Ishikawa (cell line): ENCODE measurements around the gene MRGPRG.

Experiments used
- CEBPB ChIP-seq: IDR thresholded peaks from 2 replicates; pipeline ENCODE4 v1.6.1; 2012
- CREB1 ChIP-seq: IDR thresholded peaks from 2 replicates; pipeline ENCODE4 v1.6.1; 2012; ENCODE audit warnings: low read depth
- EGR1 ChIP-seq: IDR thresholded peaks from 2 replicates; pipeline ENCODE4 v1.6.1; 2012
- EP300 ChIP-seq: IDR thresholded peaks from 2 replicates; pipeline ENCODE4 v1.6.1; 2012; ENCODE audit warnings: borderline replicate concordance
- FOXM1 ChIP-seq: IDR thresholded peaks from 2 replicates; pipeline ENCODE4 v1.6.1; 2012; ENCODE audit warnings: low read depth, borderline replicate concordance
- NFIC ChIP-seq: IDR thresholded peaks from 2 replicates; pipeline ENCODE4 v1.6.1; 2012
- RAD21 ChIP-seq: IDR thresholded peaks from 2 replicates; pipeline ENCODE4 v1.6.1; 2012; ENCODE audit warnings: low read depth
- TAF1 ChIP-seq: IDR thresholded peaks from 2 replicates; pipeline ENCODE4 v1.6.1; 2012; ENCODE audit warnings: low read depth, mild to moderate bottlenecking
- TCF12 ChIP-seq: IDR thresholded peaks from 2 replicates; pipeline ENCODE4 v1.6.1; 2012; ENCODE audit warnings: low read depth
- TEAD4 ChIP-seq: IDR thresholded peaks from 2 replicates; pipeline ENCODE4 v1.6.1; 2012
- YY1 ChIP-seq: IDR thresholded peaks from 2 replicates; pipeline ENCODE4 v1.6.1; 2012; ENCODE audit warnings: low read depth
- ZBTB7A ChIP-seq: IDR thresholded peaks from 2 replicates; pipeline ENCODE4 v1.6.1; 2012; ENCODE audit warnings: low read depth
- TF ChIP-seq, protein P1 (sequence below): IDR thresholded peaks from 2 replicates; pipeline ENCODE4 v1.6.1; 2012; ENCODE audit warnings: low read depth, mild to moderate bottlenecking
- TF ChIP-seq, protein P2 (sequence below): IDR thresholded peaks from 2 replicates; pipeline ENCODE4 v1.6.1; 2012
- TF ChIP-seq, protein P3 (sequence below): IDR thresholded peaks from 2 replicates; pipeline ENCODE4 v1.6.1; 2012

Gene MRGPRG

DNA sequence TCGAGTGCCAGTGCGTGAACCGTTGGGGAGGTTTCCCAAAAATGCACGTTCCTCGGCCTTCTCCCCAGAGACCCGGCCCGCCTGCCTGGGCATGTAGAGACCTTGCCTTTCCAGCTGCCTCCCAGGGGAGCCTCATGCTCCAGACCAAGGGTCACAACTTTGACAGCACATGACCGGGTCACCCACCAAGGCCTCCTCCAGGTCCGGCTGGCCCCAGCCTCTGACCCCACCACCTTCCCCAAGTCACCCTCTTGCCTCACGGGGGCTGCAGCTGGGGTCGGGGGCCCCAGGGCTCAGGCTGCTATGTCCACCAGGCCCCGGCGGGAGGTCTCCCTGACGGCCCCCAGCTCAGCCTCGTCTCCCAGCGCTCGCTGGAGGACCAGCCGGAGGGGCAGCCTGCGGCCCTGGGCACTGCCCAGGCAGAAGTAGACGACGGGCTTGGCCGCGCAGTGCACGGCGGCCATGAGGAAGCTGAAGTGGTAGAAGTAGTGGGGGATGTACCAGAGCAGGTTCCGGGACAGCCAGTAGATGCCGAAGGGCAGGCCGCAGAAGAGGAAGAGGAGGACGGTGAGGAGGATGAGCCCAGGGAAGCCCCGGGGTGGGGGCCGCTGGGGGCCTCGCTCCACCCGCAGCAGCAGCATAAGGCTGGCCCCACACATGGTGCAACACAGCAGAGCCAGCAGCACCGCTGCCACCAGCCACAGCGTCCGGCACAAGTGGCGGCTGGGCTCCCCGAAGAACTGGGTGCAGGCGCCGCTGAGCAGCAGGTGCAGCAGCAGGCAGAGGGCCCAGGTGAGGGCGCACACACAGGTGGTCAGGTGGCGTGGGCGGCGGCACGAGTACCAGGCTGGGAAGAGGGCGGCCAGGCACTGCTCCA is 9.2 kb upstream of the MRGPRG start:
- TF ChIP-seq FOXM1, result no peak
- TF ChIP-seq, protein P1, sequence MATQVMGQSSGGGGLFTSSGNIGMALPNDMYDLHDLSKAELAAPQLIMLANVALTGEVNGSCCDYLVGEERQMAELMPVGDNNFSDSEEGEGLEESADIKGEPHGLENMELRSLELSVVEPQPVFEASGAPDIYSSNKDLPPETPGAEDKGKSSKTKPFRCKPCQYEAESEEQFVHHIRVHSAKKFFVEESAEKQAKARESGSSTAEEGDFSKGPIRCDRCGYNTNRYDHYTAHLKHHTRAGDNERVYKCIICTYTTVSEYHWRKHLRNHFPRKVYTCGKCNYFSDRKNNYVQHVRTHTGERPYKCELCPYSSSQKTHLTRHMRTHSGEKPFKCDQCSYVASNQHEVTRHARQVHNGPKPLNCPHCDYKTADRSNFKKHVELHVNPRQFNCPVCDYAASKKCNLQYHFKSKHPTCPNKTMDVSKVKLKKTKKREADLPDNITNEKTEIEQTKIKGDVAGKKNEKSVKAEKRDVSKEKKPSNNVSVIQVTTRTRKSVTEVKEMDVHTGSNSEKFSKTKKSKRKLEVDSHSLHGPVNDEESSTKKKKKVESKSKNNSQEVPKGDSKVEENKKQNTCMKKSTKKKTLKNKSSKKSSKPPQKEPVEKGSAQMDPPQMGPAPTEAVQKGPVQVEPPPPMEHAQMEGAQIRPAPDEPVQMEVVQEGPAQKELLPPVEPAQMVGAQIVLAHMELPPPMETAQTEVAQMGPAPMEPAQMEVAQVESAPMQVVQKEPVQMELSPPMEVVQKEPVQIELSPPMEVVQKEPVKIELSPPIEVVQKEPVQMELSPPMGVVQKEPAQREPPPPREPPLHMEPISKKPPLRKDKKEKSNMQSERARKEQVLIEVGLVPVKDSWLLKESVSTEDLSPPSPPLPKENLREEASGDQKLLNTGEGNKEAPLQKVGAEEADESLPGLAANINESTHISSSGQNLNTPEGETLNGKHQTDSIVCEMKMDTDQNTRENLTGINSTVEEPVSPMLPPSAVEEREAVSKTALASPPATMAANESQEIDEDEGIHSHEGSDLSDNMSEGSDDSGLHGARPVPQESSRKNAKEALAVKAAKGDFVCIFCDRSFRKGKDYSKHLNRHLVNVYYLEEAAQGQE, result no peak
- TF ChIP-seq TCF12, result no peak
- TF ChIP-seq, protein P2, sequence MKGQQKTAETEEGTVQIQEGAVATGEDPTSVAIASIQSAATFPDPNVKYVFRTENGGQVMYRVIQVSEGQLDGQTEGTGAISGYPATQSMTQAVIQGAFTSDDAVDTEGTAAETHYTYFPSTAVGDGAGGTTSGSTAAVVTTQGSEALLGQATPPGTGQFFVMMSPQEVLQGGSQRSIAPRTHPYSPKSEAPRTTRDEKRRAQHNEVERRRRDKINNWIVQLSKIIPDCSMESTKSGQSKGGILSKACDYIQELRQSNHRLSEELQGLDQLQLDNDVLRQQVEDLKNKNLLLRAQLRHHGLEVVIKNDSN, result no peak
- TF ChIP-seq ZBTB7A, result no peak
- TF ChIP-seq EGR1, result no peak
- TF ChIP-seq, protein P3, sequence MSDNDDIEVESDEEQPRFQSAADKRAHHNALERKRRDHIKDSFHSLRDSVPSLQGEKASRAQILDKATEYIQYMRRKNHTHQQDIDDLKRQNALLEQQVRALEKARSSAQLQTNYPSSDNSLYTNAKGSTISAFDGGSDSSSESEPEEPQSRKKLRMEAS, result no peak
- no peak for TF ChIP-seq CREB1
- no peak for TF ChIP-seq EP300
- TF ChIP-seq RAD21, result no peak
- TF ChIP-seq NFIC, result no peak
- TF ChIP-seq YY1, result no peak
- no peak for TF ChIP-seq CEBPB
- no peak for TF ChIP-seq TAF1
- no peak for TF ChIP-seq TEAD4

DNA sequence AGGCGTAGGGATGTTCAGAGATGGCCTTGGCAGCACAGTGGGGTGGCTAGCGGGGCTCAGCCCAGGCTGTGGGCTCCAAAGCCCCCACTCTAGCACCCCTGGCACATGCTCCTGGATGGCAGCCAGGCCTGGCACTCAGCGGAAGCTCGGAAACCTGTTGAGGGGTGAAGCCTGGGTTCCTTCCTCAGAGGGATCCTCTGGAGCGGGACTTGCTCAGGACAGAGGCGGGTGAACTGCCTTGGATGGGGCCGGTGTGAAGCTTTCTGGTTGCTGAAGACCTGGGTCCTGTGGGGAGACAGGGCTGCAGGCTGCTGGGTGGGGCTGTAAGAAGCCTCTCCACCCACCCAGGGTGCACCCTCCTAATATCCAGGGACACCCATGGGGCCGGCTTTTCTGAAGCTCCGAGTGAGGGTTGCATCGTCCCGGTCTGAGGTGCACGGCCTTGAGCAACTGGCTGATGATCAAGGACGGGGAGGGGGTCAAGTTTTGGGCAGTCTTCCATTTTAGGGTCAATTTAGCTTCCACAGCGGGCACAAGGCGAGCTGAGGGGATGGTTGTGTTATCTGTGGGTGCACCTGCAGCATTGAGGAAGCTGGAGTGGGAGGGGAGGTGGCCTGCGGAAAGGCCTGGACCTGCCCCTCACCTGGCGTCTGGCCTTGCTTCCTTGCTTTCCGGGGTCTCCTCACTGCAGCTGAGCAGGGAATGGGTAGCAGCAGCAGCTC is 8.4 kb upstream of the MRGPRG start:
- TF ChIP-seq NFIC (no peak), RAD21 (no peak)
- TF ChIP-seq, protein P2, result no peak
- TF ChIP-seq, protein P1, result no peak

DNA sequence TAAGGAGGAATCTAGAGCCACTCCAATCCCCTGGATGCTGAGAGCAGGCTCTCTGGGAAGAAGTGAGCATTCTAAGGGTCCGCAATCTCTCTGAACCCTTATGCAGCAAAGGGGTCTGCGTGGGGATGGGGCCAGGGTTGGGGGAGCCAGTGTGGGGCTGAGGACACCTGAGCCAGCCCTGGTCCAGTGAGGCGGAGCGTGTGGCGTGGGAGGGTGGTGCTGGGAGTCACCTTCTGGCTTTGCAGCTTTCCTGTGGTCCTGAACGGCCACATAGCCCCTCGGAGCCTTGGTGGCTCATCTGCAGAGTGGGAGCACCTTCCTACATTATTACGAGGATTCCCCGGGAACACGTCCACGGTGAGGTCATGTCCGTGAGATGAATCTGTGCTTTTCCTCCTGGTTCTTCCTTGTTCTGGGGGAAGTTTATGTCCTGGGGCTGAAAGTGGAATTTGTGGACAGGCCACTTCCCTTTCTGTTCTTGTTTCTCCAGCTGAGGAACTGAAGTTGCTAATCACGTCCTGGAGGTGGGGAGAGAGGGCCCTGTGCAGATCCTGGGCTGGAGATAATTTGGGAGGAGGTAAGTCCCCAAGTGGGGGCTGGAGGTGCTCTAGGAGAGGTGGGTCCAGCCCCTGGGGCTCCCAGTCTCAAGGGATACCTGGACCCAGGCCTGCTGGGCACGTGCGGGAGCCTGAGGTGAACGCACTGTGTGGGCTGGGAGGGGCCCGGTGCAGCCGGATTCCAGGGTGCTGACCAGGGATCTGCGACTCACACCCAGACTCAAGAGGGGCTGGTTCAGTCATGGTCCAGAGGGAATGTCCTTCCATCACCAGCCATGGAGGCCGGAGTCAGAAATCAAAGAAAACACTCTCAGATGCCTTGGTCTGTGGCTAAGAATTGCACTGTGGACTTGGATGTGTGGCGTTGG is 7.5 kb upstream of the MRGPRG start:
- TF ChIP-seq TAF1 (no peak), TEAD4 (no peak), FOXM1 (no peak), CREB1 (no peak), YY1 (no peak), NFIC (no peak), TCF12 (no peak), RAD21 (no peak), EGR1 (no peak), CEBPB (no peak), ZBTB7A (no peak), EP300 (no peak)
- TF ChIP-seq, protein P1, result no peak
- TF ChIP-seq, protein P3, result no peak
- TF ChIP-seq, protein P2, result no peak
